Mesendoderm (in vitro differentiated cells): Measurements from ENCODE around the gene KIF17.

Experiments used
- DNase-seq: peaks from one replicate; pipeline ENCODE4 v3.0.0; 2013
- H2AK5ac ChIP-seq: 2 replicates; pipeline ENCODE4 v1.6.1; 2013; ENCODE audit warnings: low read length, inconsistent platforms
- H2BK120ac ChIP-seq: 2 replicates; pipeline ENCODE4 v1.6.1; 2013; ENCODE audit warnings: low read depth, mild to moderate bottlenecking, low read length, moderate library complexity, mixed read lengths
- H2BK15ac ChIP-seq: replicated peaks from 2 replicates; pipeline ENCODE4 v1.6.1; 2013; ENCODE audit warnings: low read depth, mild to moderate bottlenecking, moderate library complexity
- H2BK5ac ChIP-seq: 2 replicates; pipeline ENCODE4 v1.6.1; 2013; ENCODE audit warnings: low read length, inconsistent platforms
- H3K18ac ChIP-seq: 2 replicates; pipeline ENCODE4 v1.6.1; 2013; ENCODE audit warnings: mild to moderate bottlenecking, low read length, mixed read lengths
- H3K23ac ChIP-seq: one replicate; pipeline ENCODE4 v1.6.1; 2013; ENCODE audit warnings: low read length
- H3K27ac ChIP-seq: 2 replicates; pipeline ENCODE4 v1.5.1; 2013; ENCODE audit warnings: low read depth, mild to moderate bottlenecking, inconsistent platforms, low read length, moderate library complexity
- H3K27me3 ChIP-seq: 2 replicates; pipeline ENCODE4 v1.6.1; 2013; ENCODE audit warnings: low read length, control low read depth, mild to moderate bottlenecking, inconsistent platforms; ENCODE audit not compliant: insufficient read depth, poor library complexity
- H3K36me3 ChIP-seq: 2 replicates; pipeline ENCODE4 v1.6.1; 2013; ENCODE audit warnings: low read length, inconsistent platforms; ENCODE audit not compliant: control insufficient read depth, insufficient read depth
- H3K4ac ChIP-seq: one replicate; pipeline ENCODE4 v1.6.1; 2013; ENCODE audit warnings: low read depth, mild to moderate bottlenecking, low read length, moderate library complexity
- H3K4me1 ChIP-seq: 2 replicates; pipeline ENCODE4 v1.6.1; 2013; ENCODE audit warnings: low read depth, low read length, inconsistent platforms; ENCODE audit not compliant: control insufficient read depth
- H3K4me2 ChIP-seq: 2 replicates; pipeline ENCODE4 v1.6.1; 2013; ENCODE audit warnings: low read length
- H3K4me3 ChIP-seq: 2 replicates; pipeline ENCODE4 v1.5.1; 2013; ENCODE audit warnings: mild to moderate bottlenecking, low read length
- H3K56ac ChIP-seq: one replicate; pipeline ENCODE4 v1.6.1; 2013; ENCODE audit warnings: low read length
- H3K79me1 ChIP-seq: 2 replicates; pipeline ENCODE4 v1.6.1; 2013; ENCODE audit warnings: low read length, inconsistent platforms
- H3K79me2 ChIP-seq: 2 replicates; pipeline ENCODE4 v1.6.1; 2013; ENCODE audit warnings: mild to moderate bottlenecking, low read length; ENCODE audit not compliant: control insufficient read depth, insufficient read depth
- H3K9ac ChIP-seq: 2 replicates; pipeline ENCODE4 v1.6.1; 2013; ENCODE audit warnings: low read length, inconsistent platforms
- H4K5ac ChIP-seq: one replicate; pipeline ENCODE4 v1.6.1; 2013; ENCODE audit warnings: low read length
- H4K8ac ChIP-seq: one replicate; pipeline ENCODE4 v1.6.1; 2013; ENCODE audit warnings: low read depth, mild to moderate bottlenecking, control low read depth, low read length, moderate library complexity
- WGBS: extraction: QIAGEN DNeasy Blood & Tissue Kit; methylation state at CpG from one replicate; pipeline ENCODE4 v1.1.7; 2013; ENCODE audit warnings: low lambda C conversion rate, missing lambda C conversion rate; ENCODE audit not compliant: insufficient coverage; ENCODE audit errors: extremely low coverage; 5-methylcytosine and 5-hydroxymethylcytosine counted together

Gene KIF17

DNA sequence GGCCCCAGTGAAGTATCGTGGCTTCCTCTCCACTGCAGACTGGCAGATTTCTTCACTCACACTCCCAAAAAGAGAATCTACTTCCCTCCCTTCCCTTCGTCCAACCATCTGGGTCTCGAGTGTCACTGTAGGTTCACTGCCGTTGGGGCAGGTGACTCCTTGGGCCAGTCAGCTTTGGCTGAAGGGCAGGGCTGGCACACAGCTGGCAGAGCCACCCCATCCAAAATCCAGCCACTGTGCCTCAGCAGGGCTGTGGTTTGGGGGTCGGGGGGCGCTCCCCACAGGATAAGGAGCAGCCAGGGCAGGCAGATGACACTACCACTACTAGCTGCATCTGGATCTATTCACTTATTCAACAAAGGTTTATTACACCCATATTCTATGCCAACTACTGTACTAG lies 74.7 kb downstream of the KIF17 start:
- Histone ChIP-seq H3K4me3 (no peak overlapping the region), H2BK120ac (no peak overlapping the region), H4K5ac (no peak overlapping the region), H3K56ac (no peak overlapping the region), H2AK5ac (no peak overlapping the region), H3K4me2 (no peak overlapping the region), H3K79me1 (no peaks in the 10 kb centered on the region), H3K18ac (no peak overlapping the region), H3K4ac (no peak overlapping the region), H3K4me1 (no peaks in the 10 kb centered on the region), H2BK15ac (no peak overlapping the region), H3K36me3 (peaks cover 7% of the 10 kb centered on the region), H3K27ac (no peak overlapping the region), H3K9ac (no peak overlapping the region), H3K27me3 (no peaks in the 10 kb centered on the region), H4K8ac (no peak overlapping the region), H2BK5ac (no peak overlapping the region), H3K79me2 (no peaks in the 10 kb centered on the region), H3K23ac (no peak overlapping the region)
- no CpG with 5 or more reads among the region's 6 CpGs for WGBS
- DNase-seq = no peak

DNA sequence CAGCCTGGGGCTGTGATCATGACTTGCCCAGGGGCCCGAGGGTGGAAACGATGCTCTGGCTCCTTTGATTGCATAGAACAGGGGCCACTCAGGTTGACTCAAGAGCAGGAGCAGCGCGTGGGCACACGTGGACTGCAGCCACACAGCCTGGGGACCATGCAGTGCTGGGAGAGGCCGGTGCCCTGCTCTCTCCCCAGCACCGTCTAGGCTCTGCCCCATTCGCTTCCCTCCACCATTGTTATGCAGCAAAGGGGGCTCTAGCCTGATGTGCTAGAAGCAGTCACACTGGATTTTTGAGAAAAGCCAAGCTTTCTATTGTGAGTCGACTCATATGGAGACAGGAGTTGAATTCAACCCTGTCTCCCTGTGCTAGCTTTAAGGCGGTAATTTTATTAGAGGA lies 75.8 kb downstream of the KIF17 start:
- H3K4me1 ChIP-seq = no peaks in the 10 kb centered on the region
- H3K23ac ChIP-seq = no peak overlapping the region
- no peak overlapping the region for H3K18ac ChIP-seq
- no peak overlapping the region for H2BK120ac ChIP-seq
- H2AK5ac ChIP-seq = no peak overlapping the region
- H3K4ac ChIP-seq = no peak overlapping the region
- H3K4me2 ChIP-seq = no peak overlapping the region
- H3K27me3 ChIP-seq = no peaks in the 10 kb centered on the region
- no peak overlapping the region for H4K8ac ChIP-seq
- H2BK5ac ChIP-seq = no peak overlapping the region
- H3K79me1 ChIP-seq = no peaks in the 10 kb centered on the region
- no peak overlapping the region for H3K27ac ChIP-seq
- no peak for DNase-seq
- WGBS = no CpG with 5 or more reads among the region's 10 CpGs
- H3K36me3 ChIP-seq = peaks cover 6% of the 10 kb centered on the region
- no peak overlapping the region for H3K9ac ChIP-seq
- H3K56ac ChIP-seq = no peak overlapping the region
- H3K79me2 ChIP-seq = no peaks in the 10 kb centered on the region
- no peak overlapping the region for H2BK15ac ChIP-seq
- no peak overlapping the region for H4K5ac ChIP-seq
- H3K4me3 ChIP-seq = no peak overlapping the region

DNA sequence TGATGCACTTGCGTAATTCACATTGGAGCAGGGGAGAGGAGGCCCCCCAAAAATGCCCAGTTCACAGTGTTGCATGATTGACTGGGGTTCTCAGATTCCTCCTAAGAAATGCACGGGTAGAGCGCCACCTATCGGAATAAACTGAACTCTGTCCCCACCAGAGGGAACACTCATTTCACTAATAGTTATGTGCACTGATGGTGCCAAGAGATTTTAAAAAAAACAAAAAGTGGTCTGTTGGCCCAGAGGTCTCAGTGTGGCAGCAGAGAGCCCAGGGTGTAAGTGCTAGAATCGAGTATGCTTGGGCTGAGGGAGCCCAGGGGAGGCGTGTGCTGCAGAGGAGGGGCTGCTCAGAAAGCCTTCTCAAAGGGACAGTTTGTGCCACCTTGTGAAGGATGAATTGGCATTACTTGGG lies 77.6 kb downstream of the KIF17 start:
- H3K36me3 ChIP-seq = peaks cover 6% of the 10 kb centered on the region
- no peak overlapping the region for H3K56ac ChIP-seq

DNA sequence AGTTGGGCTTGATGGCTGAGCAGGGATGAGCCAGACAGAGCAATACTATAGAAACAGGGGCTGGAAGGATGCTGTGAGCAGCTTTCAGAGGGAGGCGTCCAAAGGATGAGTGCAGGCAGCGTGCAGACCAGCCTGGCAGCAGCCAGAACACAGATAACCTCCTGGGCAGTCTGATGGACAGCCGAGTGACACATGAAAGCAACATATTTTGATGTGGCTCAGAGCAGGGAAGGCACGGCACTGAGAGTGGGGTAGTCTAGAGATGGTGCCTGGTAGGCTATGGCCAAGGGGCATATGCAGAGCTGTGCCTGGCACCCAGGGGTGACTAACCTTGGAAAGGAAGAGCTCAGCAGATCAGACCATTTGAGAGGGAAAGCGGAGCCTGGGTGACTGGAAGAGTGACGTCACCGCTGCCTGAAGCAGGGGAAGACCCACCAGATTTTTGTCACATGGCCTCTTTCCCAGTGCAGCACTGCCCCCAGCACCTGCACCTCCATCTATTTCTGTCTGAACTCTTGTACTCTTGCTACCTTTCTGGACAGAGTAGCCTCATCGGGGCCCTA lies 80.9 kb downstream of the KIF17 start:
- H3K27me3 ChIP-seq = no peaks in the 10 kb centered on the region
- H3K79me2 ChIP-seq = no peaks in the 10 kb centered on the region
- no peak overlapping the region for H2BK15ac ChIP-seq
- H3K4me2 ChIP-seq = no peak overlapping the region
- no peak overlapping the region for H3K18ac ChIP-seq
- no peak overlapping the region for H3K9ac ChIP-seq
- H3K23ac ChIP-seq = no peak overlapping the region
- no peak for DNase-seq
- H2BK120ac ChIP-seq = no peak overlapping the region
- H3K79me1 ChIP-seq = no peaks in the 10 kb centered on the region
- no CpG with 5 or more reads among the region's 8 CpGs for WGBS
- H4K8ac ChIP-seq = no peak overlapping the region
- H3K4me1 ChIP-seq = peaks cover 2% of the 10 kb centered on the region
- no peak overlapping the region for H2AK5ac ChIP-seq
- no peak overlapping the region for H3K27ac ChIP-seq
- H2BK5ac ChIP-seq = no peak overlapping the region
- H3K4me3 ChIP-seq = no peak overlapping the region
- H3K4ac ChIP-seq = no peak overlapping the region
- H3K56ac ChIP-seq = no peak overlapping the region
- H3K36me3 ChIP-seq = peaks cover 2% of the 10 kb centered on the region
- H4K5ac ChIP-seq = no peak overlapping the region

More for the DNA sequence above, 77.6 kb downstream of the KIF17 start:
- Histone ChIP-seq H3K9ac (no peak overlapping the region), H2BK120ac (no peak overlapping the region), H2BK15ac (no peak overlapping the region), H3K18ac (no peak overlapping the region), H2AK5ac (no peak overlapping the region), H3K4me1 (no peaks in the 10 kb centered on the region), H3K79me1 (no peaks in the 10 kb centered on the region), H3K23ac (no peak overlapping the region), H2BK5ac (no peak overlapping the region), H3K27me3 (no peaks in the 10 kb centered on the region), H4K5ac (no peak overlapping the region), H3K27ac (no peak overlapping the region), H3K4me2 (no peak overlapping the region), H3K4me3 (no peak overlapping the region), H3K4ac (no peak overlapping the region), H4K8ac (no peak overlapping the region), H3K79me2 (no peaks in the 10 kb centered on the region)
- no CpG with 5 or more reads among the region's 6 CpGs for WGBS
- DNase-seq = peak; percentile 67

DNA sequence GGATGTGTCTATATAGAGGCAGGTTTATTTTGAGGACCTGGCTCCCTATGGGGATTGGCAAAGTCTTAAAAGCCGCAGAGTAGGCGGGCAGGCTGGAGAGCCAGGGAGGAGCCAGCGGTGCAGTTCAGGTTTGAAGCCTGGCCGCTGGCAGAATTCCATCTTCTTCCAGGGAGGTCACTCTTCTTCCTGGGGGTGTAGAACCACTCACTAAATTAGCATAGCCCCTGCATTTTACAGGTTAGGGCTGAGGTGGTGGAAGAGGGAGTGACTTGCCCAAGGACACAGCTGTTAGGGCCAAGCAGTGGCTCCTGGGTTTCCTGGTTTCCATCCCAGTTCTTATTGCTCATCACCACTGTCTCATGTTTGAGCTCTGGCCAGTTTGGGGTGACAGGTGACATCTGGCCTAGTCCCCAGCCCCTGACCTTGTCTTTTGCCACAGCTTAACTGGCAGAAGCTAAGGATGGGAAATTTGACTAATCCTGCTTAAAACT lies 83.2 kb downstream of the KIF17 start:
- H4K5ac ChIP-seq = no peak overlapping the region
- H4K8ac ChIP-seq = no peak overlapping the region
- H3K9ac ChIP-seq = peak overlapping the region; percentile 75
- H3K4me3 ChIP-seq = peak overlapping the region; percentile 77
- H3K79me2 ChIP-seq = no peaks in the 10 kb centered on the region
- H2BK5ac ChIP-seq = no peak overlapping the region
- H2BK120ac ChIP-seq = no peak overlapping the region
- H3K56ac ChIP-seq = peak overlapping the region; percentile 93
- DNase-seq = peak; percentile 88
- H2AK5ac ChIP-seq = no peak overlapping the region
- H3K79me1 ChIP-seq = no peaks in the 10 kb centered on the region
- H3K4ac ChIP-seq = no peak overlapping the region
- no peak overlapping the region for H2BK15ac ChIP-seq
- H3K27me3 ChIP-seq = no peaks in the 10 kb centered on the region
- H3K27ac ChIP-seq = no peak overlapping the region
- H3K18ac ChIP-seq = no peak overlapping the region
- peaks cover 2% of the 10 kb centered on the region for H3K4me1 ChIP-seq
- no CpG with 5 or more reads among the region's 4 CpGs for WGBS
- no peak overlapping the region for H3K23ac ChIP-seq
- H3K4me2 ChIP-seq = peak overlapping the region; percentile 99
- peaks cover 1% of the 10 kb centered on the region for H3K36me3 ChIP-seq

DNA sequence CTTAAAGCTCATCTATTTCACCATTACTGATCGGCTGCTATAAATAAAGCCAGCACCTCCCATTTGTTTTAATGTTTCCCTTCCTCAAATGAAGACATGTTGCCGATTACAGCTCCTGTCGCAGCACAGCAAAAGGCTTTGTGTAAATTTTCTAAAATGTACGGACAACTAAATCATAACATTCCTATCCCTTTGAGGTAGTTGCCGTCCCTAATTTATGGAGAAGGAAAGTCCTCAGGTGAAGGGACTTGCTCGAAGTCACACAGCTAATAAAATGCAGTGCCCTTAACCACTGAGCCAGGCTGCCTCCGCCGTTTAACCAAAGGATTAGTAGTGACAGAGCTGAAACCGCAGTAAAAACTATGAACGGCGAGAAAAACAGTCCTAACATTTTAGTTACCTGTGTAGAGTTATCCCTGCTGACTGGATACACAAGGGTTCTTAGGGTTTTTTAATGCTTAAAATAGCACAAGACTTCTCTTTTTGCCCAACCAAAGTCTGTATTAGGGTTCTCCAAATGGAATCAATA lies 83.7 kb downstream of the KIF17 start:
- Histone ChIP-seq H3K36me3 (no peaks in the 10 kb centered on the region), H3K27me3 (no peaks in the 10 kb centered on the region), H3K18ac (no peak overlapping the region), H3K79me1 (no peaks in the 10 kb centered on the region), H3K79me2 (no peaks in the 10 kb centered on the region), H3K4me3 (peak overlapping the region; percentile 77), H3K9ac (peak overlapping the region; percentile 75), H2AK5ac (no peak overlapping the region), H3K4me1 (peaks cover 2% of the 10 kb centered on the region), H2BK5ac (peak overlapping the region; percentile 67), H3K4me2 (peak overlapping the region; percentile 99), H4K5ac (no peak overlapping the region), H4K8ac (no peak overlapping the region), H2BK120ac (no peak overlapping the region), H3K56ac (peak overlapping the region; percentile 93), H3K4ac (no peak overlapping the region), H3K23ac (no peak overlapping the region), H3K27ac (peak overlapping the region; percentile 55), H2BK15ac (no peak overlapping the region)
- WGBS = no CpG with 5 or more reads among the region's 11 CpGs
- DNase-seq = no peak
